ENCODE measurements around the gene DUSP6. TPM values are rescaled to one million over a fixed set of nuclear protein-coding genes. Genes with fewer than 3 reads are reported as not detected.

DUSP6 gene
- total and polyA plus RNA-seq, 2 of the 13 experiments (the other 11 are each of a cell fraction or from before 2014, with no cell fraction given), result 40.9 to 161 TPM

DNA sequence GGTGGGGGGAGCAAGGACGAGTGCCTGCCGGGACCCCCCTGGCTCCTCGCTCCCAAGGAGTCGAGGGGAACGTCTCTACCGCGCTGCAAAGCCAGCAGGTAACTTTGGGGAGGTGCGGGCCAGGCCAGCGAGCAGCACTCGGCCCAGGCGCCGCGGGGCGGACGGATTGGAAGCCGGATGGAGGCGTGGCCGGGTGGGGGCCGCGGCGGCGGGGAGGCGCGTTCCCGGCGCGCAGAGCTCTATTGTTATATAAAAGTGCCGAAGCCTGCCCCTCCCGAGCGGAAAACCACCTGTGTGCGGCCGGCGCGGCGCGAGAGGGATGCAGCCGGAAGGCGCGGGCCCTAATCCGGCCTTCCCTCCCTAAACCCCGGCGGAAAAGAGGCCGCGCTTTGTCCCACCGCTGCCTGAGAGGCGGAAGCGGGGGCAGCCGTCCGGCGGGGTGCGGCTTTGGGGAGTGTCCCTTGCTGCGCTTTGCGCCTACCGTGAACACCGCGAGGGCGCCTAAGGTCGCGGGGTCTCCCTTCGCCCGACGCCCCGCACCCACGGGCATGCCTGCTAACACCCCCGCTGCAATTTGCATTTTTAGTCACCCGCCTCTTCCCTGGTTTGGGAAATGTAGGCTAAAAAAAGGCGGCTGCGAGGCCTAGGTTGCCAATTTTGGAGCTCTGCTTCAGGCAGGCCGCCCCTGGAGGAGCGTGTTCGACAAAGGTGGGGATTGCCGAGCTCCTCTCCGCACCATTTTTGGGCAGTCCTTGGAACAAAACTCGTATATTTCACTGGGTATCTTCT is 1.7 kb upstream of the DUSP6 start (continued):
- TF ChIP-seq ZBTB7A (CRISPR knock-in tag; IDR thresholded peaks at IDR 0.05) (peak; percentile 68; the same call in 1 of the 2 replicates), ZNF709 (CRISPR knock-in tag; IDR thresholded peaks at IDR 0.05) (peak; percentile 73; the same call in 1 of the 2 replicates), ZNF331 (CRISPR knock-in tag; IDR thresholded peaks at IDR 0.05) (peak; percentile 30; the same call in 1 of the 2 replicates), TSC22D2 (CRISPR knock-in tag; IDR thresholded peaks at IDR 0.05; ENCODE audit: borderline replicate concordance) (no peak), ZNF234 (CRISPR knock-in tag; conservative IDR thresholded peaks at IDR 0.05) (0 out of 2 replicates have a peak, but pooled peaks have one; percentile 89), U2AF1 (optimal IDR thresholded peaks at IDR 0.05; ENCODE audit: low read depth, low read length) (peak; percentile 57), RELA (CRISPR knock-in tag; IDR thresholded peaks at IDR 0.05) (no peak), ZSCAN31 (CRISPR knock-in tag; IDR thresholded peaks at IDR 0.05; ENCODE audit: low read depth) (peak; percentile 81; the same call in 1 of the 2 replicates), ZNF33A (CRISPR knock-in tag; IDR thresholded peaks at IDR 0.05; ENCODE audit: borderline replicate concordance) (0 out of 2 replicates have a peak, but pooled peaks have one; percentile 21), CHD4 (IDR thresholded peaks at IDR 0.05; ENCODE audit: borderline replicate concordance, low read length) (no peak), ZNF746 (CRISPR knock-in tag; IDR thresholded peaks at IDR 0.05) (peak; percentile 84; the same call in 1 of the 2 replicates), RAD51 (IDR thresholded peaks at IDR 0.05; ENCODE audit: borderline replicate concordance) (no peak), JARID2 (CRISPR knock-in tag; IDR thresholded peaks at IDR 0.05; ENCODE audit: insufficient replicate concordance) (no peak), ARNT (IDR thresholded peaks at IDR 0.05) (no peak), MED13 (CRISPR knock-in tag; IDR thresholded peaks at IDR 0.05) (peak; percentile 79), ZNF747 (CRISPR knock-in tag; IDR thresholded peaks at IDR 0.05; ENCODE audit: borderline replicate concordance) (peak; percentile 93), SNAPC2 (CRISPR knock-in tag; IDR thresholded peaks at IDR 0.05) (peak; percentile 14; the same call in 1 of the 2 replicates), ZNF225 (CRISPR knock-in tag; IDR thresholded peaks at IDR 0.05) (0 out of 2 replicates have a peak, but pooled peaks have one; percentile 31), ASH2L (IDR thresholded peaks at IDR 0.05; ENCODE audit: insufficient read length, low read depth, low read length) (peak; percentile 28), ZNF772 (CRISPR knock-in tag; IDR thresholded peaks at IDR 0.05) (peak; percentile 40; the same call in 1 of the 2 replicates), YEATS4 (CRISPR knock-in tag; IDR thresholded peaks at IDR 0.05; ENCODE audit: borderline replicate concordance) (peak; percentile 72; the same call in 1 of the 2 replicates), ZNF781 (CRISPR knock-in tag; IDR thresholded peaks at IDR 0.05; ENCODE audit: borderline replicate concordance, not compliant biosample characterization) (no peak), NCOR1 (IDR thresholded peaks at IDR 0.05; ENCODE audit: borderline replicate concordance, low read length) (peak; percentile 35; the same call in 1 of the 2 replicates)
- TF ChIP-seq, protein P1, sequence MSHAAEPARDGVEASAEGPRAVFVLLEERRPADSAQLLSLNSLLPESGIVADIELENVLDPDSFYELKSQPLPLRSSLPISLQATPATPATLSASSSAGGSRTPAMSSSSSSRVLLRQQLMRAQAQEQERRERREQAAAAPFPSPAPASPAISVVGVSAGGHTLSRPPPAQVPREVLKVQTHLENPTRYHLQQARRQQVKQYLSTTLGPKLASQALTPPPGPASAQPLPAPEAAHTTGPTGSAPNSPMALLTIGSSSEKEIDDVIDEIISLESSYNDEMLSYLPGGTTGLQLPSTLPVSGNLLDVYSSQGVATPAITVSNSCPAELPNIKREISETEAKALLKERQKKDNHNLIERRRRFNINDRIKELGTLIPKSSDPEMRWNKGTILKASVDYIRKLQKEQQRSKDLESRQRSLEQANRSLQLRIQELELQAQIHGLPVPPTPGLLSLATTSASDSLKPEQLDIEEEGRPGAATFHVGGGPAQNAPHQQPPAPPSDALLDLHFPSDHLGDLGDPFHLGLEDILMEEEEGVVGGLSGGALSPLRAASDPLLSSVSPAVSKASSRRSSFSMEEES (CRISPR knock-in tag; IDR thresholded peaks at IDR 0.05), result no peak; the same call in 1 of the 2 replicates
- TF ChIP-seq, protein P2, sequence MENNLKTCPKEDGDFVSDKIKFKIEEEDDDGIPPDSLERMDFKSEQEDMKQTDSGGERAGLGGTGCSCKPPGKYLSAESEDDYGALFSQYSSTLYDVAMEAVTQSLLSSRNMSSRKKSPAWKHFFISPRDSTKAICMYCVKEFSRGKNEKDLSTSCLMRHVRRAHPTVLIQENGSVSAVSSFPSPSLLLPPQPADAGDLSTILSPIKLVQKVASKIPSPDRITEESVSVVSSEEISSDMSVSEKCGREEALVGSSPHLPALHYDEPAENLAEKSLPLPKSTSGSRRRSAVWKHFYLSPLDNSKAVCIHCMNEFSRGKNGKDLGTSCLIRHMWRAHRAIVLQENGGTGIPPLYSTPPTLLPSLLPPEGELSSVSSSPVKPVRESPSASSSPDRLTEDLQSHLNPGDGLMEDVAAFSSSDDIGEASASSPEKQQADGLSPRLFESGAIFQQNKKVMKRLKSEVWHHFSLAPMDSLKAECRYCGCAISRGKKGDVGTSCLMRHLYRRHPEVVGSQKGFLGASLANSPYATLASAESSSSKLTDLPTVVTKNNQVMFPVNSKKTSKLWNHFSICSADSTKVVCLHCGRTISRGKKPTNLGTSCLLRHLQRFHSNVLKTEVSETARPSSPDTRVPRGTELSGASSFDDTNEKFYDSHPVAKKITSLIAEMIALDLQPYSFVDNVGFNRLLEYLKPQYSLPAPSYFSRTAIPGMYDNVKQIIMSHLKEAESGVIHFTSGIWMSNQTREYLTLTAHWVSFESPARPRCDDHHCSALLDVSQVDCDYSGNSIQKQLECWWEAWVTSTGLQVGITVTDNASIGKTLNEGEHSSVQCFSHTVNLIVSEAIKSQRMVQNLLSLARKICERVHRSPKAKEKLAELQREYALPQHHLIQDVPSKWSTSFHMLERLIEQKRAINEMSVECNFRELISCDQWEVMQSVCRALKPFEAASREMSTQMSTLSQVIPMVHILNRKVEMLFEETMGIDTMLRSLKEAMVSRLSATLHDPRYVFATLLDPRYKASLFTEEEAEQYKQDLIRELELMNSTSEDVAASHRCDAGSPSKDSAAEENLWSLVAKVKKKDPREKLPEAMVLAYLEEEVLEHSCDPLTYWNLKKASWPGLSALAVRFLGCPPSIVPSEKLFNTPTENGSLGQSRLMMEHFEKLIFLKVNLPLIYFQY (CRISPR knock-in tag; IDR thresholded peaks at IDR 0.05; ENCODE audit: borderline replicate concordance), result 0 out of 2 replicates have a peak, but pooled peaks have one; percentile 17
